AML-193 (cell line): ENCODE data around the gene THBD.

Experiments
- DNase-seq, 2 experiments: peaks; one replicate each; lab custom pipeline; 2025; lab: John Stamatoyannopoulos, UW

The THBD gene

GRCh38 chr20:23084282-23084844, 34.9 kb upstream of the THBD start:
- DNase-seq, result no peak

DNA sequence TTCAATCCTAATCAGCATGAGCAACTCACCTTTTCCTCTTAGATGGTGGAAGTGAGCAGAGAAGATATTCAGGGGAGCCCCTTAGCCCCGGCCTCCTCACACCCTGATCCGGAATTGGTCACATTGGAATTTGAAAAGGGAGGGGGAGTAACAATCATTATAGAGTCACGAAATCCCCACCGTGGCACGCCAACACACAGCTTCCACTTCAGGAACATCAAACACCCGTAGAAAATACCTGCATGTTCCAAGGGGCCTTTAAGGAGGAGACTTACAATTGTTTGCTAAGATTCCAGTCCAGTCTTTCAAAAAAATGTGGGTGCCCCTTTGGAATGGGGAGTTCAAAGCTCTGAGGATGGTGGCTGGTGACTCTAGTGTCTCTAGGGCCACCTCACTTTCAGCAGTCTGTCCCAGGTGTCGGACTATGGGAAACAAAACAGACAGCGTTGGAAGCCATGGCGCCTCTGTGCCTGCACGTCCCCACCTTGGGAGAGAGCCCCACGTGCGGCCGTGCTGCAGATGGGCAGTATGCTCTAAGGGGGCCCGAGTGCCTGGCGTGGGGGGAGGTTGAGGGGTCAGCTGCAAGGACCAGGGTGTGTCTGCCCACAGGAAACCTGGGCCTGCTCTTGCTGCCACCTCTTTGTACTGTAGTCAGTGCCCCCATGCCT, 34.2 kb upstream of the THBD start:
- DNase-seq, result peak; percentile 4 to 45

DNA sequence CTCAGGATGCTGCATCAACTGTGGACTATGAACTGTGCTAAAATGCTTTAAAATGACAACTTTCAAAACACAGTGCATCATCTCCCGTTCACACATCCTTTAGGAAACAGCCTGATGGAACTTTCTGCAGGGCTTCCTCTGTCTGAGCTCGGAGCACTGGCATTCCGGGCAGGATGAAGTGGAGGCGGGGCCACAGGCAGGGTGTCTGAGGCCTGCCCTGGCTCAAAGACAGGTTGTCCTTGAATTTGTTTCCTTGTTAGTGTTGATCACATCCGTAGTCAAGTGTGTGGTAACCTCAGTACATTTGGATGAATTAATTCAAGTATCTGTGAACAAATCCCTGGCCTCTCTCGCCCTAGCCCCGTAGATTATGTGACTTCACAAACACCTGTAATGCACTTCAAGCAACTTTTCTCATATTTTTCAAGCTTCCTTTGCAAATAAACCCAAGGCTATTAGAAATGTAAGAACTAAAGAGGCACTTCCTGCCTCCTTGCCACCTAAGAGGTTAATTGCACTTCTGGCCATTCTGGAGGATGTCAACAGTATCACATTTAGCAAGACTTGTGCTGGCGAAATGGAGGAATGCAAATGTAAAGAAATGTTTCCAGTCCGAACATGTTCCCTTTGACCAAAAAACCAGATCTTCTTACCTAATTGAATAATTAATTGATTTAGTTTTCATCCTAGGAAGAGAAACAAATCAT, 33.5 kb upstream of the THBD start:
- DNase-seq, result peak; percentile 17 to 45

- DNase-seq, result peak in 1 of 2 experiments; percentile 19
Measured at GRCh38 chr20:23081263-23081819, 31.9 kb upstream of the THBD start.

DNA sequence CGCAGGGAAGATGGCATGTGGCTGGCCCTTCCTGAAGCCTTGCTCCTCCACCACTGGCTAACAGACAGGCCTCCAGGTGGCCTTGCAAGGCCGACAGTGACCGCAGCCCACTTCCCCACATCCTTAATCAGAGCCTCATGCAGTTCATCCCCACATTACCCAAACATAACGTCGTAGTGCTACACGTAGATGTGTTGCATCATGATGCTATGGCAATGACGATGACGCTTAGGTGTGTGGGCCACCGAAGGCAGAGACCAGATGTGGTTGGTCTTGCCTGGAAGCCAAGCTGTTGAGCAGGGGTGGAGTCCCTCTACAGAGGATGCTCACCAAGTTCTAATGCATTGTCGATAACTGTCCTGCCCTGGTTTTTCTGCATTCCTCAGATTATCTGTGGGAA, 31.0 kb upstream of the THBD start:
- no peak for DNase-seq

DNA sequence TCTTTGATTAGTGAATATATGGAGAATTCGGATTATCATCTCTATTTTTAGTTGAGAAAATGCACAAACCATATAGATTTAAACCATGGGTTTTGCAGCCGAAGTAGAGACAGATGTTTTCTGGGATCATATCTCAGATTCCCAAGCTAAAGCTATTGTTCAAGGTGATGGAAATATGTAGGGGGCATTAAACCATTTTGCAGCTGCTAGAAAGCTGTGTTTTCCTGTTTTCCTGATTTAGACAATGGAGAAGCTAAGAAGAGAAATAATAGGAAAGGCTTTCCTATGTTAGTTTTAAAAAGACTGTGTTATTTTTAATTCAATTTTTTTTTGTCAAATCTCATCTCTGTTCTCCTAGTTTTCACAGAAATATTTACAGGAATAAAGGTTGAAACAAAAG, 30.5 kb upstream of the THBD start:
- DNase-seq, result no peak

GRCh38 chr20:23079016-23079351, 29.5 kb upstream of the THBD start:
- no peak for DNase-seq

- peak in 1 of 2 experiments; percentile 16 for DNase-seq
Measured at GRCh38 chr20:23078351-23079015, 29.0 kb upstream of the THBD start.

- DNase-seq, result no peak
Measured at GRCh38 chr20:23077277-23077676, 27.8 kb upstream of the THBD start.

GRCh38 chr20:23074052-23074451, 24.6 kb upstream of the THBD start:
- no peak for DNase-seq

DNA sequence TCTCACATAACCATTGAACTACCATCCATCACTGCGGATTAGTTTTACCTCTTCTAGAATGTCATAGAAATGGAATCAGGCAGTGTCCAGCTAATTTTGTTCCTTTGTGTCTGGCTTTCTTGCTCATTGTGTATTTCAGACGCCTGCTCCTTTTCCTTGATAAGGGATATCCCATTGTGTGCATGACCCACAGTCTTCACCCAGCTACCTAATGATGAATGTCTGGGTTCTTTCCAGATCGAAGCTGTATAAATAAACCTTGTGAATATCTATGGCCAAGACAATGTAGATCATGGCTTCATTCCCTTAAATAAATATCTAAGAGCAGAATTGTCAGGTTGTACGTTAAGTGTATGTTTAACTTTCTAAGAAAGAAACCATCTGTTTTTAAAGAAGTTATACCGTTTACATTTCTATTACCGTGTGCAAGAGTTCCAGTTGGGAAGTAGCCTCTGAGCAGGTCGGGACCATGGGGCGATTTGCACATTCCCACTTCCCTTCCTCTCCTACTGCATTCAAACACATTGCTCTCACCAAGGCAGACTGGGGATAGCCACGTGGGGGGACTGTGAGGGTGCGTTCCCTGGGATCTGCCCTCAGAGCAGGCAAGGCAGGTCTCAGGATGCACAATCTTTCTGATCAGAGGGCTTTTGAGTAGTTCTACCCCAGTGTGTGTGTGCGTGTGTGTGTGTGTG, 23.6 kb upstream of the THBD start:
- no peak for DNase-seq

GRCh38 chr20:23071996-23072395, 22.5 kb upstream of the THBD start:
- DNase-seq, result no peak

GRCh38 chr20:23071398-23071797, 21.9 kb upstream of the THBD start:
- DNase-seq, result no peak

DNA sequence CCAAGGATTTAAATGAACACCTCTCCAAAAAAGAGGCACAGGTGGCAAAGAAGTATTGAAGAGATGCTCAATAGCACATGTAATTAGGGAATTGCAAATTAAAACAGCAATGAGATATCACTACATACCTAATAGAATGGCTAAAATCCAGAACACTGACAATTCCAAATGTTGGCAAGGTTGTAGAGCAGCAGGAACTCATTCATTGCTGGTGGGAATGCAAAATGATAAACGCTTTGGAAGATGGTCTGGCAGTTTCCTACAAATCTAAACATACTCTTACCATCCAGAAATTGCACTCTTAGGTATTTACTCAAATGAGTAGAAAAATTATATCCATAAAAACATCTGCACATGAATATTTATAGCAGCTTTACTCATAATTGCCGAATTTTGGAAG, 19.6 kb upstream of the THBD start:
- no peak for DNase-seq

- no peak for DNase-seq
Measured at GRCh38 chr20:23068283-23068682, 18.8 kb upstream of the THBD start.

GRCh38 chr20:23066772-23067171, 17.3 kb upstream of the THBD start:
- no peak for DNase-seq

DNA sequence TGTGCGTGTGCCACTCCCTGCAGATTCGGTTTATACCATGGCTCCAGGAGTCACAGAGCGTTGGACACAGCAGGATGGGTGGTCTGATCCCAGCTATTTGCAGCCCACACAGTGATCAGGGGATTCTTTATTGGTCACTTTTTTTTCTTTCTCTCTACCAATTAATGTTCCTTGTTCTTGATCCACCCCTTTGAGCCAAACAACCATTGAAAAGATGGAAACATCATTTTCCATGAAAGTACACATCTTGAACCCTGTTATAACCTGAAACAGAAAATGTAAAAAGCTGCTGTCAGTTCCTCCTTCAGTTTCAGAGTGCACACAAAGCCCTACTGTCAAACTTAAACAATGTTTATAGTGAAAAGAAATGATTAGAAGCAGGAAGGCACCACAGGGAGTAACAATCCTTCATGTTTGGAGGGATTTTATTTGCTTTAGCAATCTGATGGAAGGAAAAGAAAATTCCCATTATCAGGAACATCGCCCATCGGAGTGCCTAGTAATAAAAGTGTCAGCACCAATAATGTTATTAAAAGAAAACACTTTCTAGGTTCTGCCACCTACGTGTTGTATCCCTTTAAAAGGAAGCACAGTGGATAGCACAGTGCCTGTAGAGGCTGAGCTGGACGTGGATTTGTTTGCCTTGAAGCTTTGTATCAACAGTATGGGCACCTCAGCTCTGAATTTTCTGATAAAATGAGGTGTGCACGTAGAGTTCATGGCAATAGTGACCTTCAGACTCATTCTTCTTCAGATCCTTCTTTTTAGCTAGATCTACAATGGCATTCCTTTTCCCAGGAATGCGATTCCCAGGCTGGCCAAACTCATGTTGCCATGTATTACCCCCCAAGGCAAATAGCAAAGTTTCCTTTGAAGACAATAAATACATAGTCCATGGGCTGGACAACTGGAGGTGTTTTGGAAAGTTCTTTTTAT, 16.1 kb upstream of the THBD start:
- no peak for DNase-seq

- DNase-seq, result no peak
Measured at GRCh38 chr20:23063581-23063980, 14.1 kb upstream of the THBD start.

DNA sequence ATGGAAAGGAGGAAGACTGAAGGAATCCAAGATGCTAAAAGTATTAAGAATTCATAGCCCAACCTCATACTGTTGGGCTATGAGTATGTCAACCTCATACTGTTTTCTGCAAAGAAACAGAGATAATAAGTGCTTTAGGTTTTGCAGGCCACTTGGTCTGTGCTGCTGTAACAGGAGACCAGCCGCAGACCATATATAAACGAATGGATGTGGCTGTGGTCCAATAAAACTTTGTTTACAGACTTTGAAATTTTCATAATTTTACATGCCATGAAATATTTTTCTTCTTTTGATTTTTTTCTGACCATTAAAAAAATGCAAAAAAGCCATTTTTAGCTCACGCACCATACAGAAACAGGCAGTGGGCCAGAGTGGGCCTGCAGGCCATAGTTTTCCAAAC, 13.7 kb upstream of the THBD start:
- DNase-seq, result no peak

DNA sequence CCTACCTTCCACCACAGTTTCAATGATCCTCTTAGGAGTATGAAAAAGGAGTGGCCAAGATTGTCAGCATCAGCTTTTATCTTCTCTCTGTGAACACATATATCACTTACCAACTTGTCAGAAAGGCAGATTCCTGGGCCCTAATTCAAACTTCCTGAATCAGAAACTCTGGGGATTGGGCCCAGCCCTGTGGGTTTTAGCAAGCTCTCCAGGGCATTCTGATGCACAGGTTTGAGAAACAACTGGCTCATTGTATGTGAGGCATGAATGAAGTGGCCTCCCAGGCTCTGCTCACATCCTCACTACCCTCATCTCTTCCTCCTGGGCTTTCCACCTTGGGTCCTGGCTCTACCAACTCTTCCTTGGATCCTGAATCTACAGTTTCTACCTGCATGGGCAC, 13.2 kb upstream of the THBD start:
- DNase-seq, result no peak
